Stimulated activated CD8-positive, alpha-beta memory T cell treated with anti-CD3 and anti-CD28 coated beads, Interleukin-15, amount 100 ng/mL, for 1 hour (primary cell): ENCODE data around the gene PHLPP1.

ENCODE experiments used
- DNase-seq: peaks from one replicate; pipeline ENCODE4 v3.0.0-alpha.2; 2020; ENCODE audit warnings: low read depth

The PHLPP1 gene

DNA sequence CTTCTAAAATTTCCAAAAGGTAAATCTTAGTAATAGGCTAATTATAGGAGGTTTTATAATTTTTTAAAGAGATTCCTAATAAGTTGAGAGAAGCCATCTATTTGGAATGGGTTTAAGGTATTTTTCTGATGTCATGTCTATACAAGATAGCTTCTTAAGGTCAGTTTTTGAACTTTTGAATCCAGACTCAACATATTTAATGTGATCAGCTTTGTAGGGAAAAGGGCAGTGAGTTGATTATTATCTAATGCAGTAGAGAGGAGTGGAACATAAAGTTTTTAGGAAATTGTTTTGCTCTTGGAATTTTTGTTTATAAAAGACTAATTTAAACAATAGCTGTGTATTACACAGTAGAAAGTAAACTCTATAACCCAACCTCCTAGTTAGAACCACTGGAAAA lies 96.3 kb downstream of the PHLPP1 start:
- DNase-seq = no peak

DNA sequence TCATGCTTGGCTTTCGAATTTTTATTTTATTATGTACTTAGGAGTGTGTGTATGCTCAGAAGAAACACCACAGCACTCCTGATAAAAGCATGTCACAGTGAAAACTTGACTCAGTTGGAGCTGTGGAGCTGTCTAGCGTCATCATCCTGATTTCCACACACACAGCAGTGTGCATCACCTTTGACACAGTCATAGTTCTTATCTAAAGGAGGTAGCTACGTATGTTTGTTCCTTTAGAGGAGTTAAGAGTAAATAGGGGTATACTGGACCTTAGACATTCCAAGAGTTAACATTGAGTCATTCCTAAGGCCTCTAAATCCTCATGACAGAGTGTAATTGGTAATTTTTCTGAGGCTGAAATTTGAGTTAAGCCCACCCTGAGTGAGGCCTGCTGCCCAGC lies 96.9 kb downstream of the PHLPP1 start:
- DNase-seq = no peak

DNA sequence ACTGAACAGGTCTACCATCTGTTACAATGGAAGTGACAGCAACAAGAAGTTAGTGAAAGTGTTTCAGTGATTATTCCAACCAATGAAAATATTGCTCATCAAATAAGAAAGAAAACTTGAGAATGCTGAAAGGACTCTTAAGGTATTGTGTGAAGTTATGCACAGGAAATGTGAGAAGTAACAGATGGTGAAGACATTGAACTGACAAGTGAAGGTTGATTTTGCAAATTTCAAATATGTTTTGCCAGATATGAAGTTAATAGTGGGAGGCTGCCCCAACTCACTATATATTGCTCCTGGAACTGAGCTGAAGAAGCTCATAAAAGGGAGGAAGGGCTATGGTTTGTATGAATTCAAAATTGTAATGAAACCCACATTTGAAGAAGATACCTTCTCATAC lies 97.5 kb downstream of the PHLPP1 start:
- no peak for DNase-seq

DNA sequence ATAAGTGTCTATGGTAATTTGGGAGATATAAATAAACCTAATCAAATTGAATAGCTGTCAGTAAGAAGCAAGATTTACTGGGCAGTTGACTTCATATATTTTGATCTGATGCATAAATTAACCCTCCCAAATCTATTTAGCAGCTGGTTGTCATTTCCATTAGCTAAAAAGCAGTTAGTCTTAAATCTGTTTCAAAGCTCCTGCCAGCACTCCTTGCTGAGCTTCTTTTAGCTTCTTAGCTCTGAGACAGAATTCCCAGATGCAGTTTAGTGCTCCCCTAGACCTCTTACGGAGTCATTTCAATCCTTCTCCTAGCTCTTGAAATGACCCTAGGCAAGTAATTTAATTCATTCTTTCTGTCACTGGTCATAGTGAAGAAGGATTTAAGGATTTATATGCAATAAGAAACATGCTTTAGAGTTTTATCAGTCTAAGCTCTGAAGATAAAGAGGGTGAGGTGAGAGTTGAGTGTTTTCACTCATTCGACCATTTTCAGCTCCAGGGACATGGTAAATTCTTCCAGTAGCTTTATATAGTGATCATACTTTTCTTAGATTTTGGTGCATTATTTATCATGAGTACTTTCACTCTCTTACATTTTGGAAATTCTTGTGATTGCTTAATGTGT lies 98.9 kb downstream of the PHLPP1 start:
- DNase-seq = no peak

DNA sequence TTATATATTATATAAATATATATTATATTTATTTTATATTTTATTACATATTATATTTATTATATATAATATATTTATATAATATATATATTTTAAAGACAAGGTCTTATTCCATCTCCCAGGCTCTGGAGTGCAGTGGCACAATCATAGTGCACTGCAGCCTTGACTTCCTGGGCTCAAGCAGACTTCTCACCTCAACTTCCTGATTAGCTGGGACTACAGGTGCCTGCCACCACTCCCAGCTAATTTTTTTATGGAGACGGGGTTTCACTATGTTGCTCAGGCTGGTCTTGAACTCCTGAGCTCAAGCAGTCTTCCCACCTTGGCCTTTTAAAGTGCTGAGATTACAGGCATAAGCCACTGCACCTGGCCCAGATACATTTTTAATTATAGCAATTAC lies 110.0 kb downstream of the PHLPP1 start:
- no peak for DNase-seq

DNA sequence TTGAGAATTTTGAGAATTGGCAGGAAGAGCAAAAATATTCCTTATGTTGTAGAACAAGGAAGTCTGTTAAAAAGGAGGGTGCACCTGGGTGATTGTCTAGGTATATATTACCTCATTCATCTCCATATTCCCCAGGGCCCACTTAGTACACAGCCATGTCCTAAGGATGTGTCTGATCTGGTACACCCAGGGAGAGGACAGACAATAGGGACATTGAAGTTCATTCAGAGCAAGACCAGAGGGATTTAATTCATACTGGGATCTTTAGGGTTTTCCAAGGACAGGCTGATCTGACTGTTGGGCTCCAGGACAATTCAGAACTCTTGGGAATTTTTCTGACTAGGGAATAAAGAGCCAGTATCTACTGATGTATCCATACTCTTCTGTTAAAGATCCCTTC lies 112.1 kb downstream of the PHLPP1 start:
- no peak for DNase-seq

DNA sequence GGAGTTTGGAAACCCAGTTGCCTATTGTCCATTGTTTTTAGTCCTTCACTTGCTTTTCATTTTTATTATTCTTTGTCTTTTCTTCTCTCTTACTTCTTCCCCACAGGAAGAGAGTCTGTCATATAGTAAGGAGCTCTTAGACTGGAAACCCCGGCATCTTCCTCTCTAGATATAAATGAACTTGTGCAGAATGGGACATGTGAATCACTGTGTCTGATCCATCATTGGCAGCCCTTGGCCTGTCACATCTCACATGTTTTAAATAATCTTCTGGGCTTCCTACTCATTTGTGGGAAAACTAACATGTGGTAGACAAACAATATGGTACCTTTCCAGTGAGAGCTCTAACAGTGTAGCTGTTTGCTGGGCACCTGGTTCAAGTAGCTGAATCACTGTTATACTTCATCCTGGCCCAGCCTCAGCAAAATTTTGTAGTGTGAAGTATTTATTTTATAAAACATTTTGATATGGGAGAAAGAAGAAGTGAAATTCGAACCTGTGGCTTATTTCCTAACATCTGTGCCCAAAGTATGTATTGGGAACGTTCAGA lies 112.8 kb downstream of the PHLPP1 start:
- DNase-seq = no peak

DNA sequence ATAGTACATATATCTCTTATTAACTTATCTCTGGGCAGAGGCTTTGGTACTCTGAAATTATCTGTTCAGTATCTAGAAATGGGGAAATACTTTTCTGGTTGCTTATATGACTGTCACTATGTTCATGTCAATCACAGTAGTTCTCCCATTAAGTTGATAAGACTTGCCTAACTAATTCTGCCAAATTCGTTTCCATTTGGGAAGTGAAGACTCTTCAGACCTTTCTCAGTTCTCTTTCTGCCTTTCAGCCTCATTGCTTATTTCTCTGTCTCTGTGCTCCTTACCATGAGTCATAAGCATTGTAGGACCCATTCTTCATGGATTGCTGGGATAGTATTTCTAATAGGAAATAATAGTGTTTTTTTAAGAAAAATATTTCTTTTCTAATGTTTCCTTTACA lies 113.5 kb downstream of the PHLPP1 start:
- no peak for DNase-seq

DNA sequence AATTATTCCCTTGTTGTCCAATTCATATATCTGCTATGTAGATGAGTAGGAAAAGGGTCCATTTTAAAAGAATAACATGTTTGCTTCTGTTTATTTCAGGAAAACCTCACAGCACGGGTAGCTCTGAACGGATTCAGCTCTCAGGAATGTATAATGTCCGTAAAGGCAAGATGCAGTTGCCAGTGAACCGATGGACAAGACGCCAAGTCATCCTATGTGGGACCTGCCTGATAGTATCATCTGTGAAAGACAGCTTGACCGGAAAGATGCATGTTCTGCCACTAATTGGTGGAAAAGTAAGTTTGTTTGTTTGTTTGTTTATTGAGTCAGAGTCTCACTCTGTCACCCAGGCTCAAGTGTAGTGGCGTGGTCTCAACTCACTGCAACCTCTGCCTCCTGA lies 114.6 kb downstream of the PHLPP1 start:
- no peak for DNase-seq

DNA sequence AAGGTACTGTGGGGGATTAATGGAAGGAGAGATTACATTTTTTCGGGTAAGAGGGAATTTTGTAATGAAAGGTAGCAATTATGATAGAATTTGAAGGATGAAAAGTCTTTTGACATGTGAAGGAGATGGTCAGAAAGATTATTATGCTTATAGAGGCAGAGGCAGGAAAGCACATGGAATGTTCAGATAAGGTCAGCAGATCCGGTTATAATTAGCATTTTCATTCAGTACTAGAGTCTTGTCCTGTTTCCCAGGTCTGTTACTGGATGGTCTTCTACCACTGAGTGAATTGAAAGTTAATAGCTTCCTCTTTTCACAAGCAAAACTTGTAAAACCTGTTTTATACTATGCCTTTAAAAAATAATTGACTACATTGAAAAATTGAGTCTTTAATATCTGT lies 116.9 kb downstream of the PHLPP1 start:
- no peak for DNase-seq

DNA sequence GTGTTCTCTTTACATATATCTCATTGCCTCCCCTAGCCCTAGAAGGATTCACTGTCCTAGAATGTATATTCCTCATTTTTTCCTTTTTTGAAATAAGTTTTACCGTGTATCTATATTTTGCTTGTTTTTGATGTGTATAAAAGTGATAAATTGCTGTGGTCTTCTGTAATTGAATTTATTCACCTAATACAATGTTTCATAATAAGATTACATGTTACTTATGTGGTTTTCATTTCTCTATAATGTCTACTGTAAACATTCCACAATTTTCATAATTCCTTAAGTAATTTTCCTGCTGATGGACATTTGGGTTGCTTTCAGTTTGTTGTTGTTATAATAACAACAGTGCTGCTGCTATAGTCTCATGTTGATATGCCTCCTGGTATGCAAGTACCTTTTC lies 118.2 kb downstream of the PHLPP1 start:
- DNase-seq = no peak

DNA sequence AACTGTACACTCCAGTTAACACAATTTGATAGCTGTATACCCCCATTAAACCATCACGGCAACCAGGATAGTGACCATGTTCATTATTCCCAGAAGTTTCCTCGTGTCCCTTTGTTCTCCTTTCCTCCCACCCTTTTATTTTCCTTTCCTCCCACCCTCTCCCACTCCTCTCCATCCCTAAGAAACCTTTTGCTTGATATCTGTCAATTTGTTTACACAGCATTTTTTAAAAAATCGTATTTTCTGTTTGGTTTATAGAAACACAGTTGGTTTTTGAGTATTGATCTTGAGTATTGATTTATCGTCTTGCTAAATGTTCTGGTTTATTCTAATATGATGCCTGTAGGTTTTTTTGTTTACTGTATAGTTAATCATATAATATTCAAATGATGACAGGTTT lies 119.4 kb downstream of the PHLPP1 start:
- no peak for DNase-seq

DNA sequence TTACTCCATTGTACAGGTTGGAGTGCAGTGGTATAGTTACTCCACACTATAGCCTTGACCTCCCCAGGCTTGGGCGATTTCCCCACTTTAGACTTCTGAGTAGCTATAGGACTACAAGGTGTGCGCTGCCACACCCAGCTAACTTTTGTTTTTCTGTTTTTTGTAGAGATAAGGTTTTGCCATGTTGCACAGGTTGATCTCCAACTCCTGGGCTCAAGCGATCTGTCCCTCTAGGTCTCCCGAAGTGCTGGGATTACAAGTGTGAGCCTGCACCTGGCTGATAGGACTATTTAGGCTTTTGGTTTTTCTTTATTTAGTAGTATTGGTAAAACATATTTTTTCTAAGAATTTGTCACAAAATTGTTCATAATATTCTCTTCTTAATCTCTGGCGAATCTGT lies 121.7 kb downstream of the PHLPP1 start:
- no peak for DNase-seq

DNA sequence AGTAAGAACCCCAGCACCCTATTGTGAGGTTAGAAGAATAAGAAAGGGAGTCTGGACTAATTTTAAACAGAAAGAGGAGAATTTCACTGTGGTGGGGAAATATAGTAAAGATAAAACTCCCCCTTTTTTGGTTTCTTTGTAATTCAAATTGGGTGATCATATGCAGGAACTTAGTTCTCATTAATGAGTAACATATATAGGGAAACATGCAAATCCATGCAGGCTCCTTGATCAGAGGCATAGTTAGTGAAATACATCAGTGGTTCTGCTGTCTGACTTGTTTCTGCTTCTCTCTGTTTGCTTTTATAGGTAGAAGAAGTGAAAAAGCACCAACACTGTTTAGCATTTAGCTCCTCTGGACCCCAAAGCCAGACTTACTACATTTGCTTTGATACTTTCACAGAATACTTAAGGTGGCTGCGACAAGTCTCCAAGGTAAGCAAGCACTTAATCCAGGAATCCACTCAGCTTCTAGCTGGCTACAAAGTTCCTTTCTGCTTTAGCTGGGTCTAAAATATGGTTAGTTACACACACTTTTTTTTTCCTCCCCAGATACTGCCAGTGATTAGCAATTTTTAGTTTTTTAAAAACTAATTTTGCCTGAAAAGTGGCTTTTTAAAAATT lies 123.2 kb downstream of the PHLPP1 start:
- DNase-seq = no peak

DNA sequence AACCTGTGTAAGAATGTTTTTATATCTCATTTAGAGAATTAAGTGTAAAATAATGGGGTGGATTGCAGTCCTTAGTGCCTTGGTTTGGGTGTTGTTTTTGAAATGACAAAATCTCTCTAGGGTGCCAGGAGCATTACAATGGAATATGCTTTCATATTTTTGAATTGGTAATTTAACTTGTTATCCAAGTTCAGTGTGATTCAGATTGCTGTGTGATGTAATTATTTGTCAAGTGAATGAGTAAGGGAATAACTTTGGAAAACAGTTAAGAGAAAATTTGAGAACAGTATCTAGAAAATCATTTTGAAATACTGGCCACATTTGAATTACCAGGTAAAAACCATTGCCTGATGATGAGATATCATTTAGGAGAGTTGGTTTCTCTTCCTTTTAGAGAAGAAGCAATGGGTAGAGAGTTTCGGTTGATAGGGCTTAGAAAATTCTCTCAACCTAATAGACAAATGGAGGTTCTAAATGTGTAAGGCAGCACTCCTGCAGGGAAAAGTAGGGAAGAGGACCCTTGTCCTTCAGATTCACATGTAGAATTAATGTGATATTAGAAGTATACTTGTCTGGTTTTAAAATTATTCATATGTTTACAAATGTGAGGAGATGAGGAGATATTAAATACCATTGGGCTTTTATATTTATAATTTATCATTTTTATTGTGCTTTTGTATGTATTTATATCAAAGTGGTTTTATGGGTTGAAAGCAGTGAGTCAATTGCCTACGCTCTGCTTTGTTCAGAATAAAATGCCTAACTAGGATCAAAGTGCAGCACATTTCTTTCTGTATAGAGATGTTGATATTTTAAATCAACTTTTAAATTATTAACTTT lies 124.8 kb downstream of the PHLPP1 start:
- DNase-seq = no peak

DNA sequence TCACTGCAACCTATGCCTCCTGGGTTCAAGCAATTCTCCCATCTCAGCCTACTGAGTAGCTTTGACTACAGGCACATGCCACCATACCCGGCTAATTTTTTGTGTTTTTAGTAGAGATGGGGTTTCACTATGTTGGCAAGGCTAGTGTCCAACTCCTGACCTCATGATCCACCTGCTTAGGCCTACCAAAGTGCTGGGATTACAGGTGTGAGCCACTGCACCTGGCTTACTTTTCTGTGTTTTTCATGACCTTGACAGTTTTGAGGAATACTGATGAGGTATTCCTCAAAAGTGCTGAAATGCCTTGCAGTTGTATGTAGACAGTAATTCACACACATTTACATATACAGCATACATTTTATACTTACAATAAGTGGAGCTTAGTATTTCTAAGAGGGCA lies 126.1 kb downstream of the PHLPP1 start:
- DNase-seq = no peak

DNA sequence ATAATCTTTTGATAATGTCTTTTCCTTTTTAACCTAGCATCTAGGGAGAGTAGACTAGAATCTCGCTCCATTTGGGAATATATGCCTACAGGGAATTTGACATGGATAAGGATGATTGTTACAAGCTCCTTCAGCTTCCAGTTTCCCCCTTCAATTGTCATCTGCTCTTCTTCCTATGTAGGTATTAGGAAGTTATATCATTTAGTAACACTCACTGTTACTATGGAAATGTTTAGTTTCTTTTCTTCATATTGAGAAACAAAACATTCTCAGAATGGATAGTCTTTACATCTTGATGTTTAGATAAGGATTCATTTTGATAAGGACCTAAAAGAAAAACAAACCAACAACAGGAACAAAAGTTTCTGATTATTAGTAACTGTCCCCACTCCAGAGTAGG lies 127.6 kb downstream of the PHLPP1 start:
- DNase-seq = no peak

DNA sequence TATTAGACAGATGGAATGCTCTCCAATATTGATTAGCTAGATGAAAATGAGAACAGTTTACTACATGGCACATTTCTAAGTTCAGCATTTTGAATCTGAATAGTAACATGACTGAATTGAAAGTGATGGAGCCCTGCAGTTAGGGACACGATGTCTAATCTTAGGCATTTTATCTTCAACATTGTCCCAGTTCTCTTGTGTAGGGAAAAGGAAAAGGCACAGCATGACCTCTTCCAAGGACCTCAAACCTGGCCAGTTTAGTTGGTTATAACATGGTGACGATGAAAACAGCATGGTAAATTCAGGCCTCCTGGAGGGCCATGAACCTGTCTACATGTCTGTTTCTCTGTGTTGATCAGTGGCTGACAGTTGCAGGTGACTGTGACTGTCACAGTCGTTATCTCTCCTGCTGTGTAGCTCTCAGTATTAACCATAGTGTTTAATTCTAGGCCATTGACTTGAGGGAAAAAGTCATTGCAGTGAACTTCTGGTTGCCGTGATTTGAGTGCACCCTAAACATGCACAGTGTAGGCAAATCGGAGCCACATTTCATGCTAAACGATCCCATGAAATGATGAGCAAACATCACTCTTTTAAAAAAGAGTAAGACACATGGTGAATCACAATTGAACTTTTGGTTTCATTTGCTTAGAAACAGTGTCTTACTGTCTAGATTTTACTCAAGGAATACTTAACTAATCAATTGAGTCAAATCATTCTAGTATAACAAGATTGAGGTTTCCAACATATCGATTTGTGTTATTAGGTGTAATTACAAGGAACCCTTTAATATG lies 129.7 kb downstream of the PHLPP1 start:
- DNase-seq = no peak

DNA sequence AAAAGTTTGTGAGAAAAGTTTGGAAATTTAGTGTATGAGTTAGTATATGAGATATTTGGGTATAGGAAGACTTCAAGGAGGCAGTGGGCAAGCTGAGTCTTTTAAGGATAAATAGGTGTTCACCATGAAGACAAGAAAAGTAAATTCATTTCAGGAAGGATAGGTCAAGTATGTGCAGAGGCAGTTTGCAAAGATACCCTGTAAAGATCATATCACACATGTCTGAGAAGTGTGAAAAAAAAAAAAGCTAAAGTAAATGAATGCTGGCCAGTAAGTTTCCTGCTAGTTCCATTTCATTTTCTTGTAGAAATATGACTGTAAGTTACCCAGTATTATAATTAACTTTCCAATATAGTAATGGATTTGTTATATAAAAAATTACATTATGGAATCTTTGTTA lies 131.0 kb downstream of the PHLPP1 start:
- DNase-seq = no peak

DNA sequence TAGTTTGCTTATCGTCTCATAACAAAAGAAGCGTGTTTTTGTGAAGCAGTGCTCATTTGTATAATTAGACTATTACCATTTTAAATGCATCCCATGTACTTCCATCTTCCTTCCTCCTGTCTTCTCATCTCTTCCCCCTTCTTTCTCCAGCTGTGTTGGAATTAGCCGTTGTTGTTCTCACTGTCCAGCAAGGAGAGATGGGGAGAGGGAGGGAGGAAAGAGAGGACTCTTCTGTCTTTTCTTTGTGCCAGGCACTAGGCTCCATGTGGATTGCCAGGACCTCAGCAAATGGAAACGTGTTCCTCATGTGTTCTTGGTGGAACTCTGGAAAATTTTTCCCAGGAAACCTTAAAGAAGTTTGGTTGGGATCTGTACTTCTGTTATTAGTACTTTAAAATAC lies 131.7 kb downstream of the PHLPP1 start:
- no peak for DNase-seq

DNA sequence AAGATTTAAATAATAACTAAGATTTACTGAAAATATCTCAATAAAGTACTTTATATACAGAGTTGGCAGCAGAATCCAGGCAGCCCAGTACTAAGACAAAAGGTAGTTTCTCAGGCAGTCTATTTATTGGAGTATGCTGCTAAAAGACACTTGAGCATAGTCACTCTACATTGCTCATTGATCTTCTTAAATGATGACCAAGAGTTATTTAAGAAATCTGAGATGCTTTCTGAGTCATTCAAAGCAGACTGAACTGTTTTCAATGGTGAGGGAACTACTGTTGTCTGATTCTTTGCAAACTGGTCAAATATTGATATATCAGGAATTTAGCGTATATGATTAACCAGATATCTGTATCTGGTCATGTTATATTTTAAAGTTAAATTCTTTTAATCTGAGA lies 133.6 kb downstream of the PHLPP1 start:
- no peak for DNase-seq

DNA sequence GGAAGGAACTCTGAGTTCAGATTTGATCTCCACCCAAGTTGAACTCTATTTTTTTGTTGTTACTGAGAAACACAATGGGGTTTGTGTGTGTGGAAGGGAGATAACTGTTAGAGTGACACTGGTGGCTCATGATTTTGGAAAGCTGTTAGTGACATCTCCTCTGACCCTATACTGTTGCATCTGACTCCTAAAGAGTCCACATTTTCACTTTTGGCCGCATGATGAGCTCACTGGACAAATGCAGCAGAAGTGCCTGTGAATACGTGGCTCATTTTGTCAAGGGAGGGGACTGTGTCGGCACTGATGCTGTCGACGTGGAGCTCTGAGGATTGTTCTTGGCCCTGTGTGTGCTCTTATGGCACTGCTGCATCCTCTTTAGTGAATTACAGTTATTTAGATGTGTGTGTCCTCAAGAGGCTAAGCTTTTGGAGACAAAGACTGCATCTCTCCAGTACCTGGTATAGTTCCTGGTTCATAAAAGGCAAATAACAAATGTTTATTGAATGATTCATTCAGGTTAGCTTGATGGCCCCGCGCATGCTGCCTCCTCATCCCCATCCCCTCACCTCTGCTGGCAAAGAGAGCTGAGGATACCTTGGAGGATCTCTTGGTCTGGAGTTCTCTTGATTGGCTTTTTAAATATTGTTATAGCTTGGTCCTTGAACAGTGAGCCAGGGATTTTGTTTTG lies 135.4 kb downstream of the PHLPP1 start:
- no peak for DNase-seq
